DOHH2 (cell line): Measurements from ENCODE around the gene SSBP2.

Experiments
- H3F3A ChIP-seq: fragments of 200-600 bp; sonication (generic), shearing (Covaris generic); 2 replicates; pipeline ENCODE4 v1.6.0; 2016; ENCODE audit warnings: antibody characterized with exemption, mild to moderate bottlenecking; ENCODE audit not compliant: control insufficient read depth, insufficient read depth
- H3K27ac ChIP-seq: fragments of 200-600 bp; sonication (generic); 2 replicates; pipeline ENCODE4 v1.5.1; 2014; ENCODE audit warnings: low read depth, mild to moderate bottlenecking, low read length, moderate library complexity
- H3K27me3 ChIP-seq: fragments of 200-600 bp; sonication (generic); 2 replicates; pipeline ENCODE4 v1.6.1; 2014; ENCODE audit warnings: mild to moderate bottlenecking, low read length, mixed read lengths; ENCODE audit not compliant: control insufficient read depth
- H3K36me3 ChIP-seq: fragments of 200-600 bp; sonication (generic); 2 replicates; pipeline ENCODE4 v1.6.1; 2014; ENCODE audit warnings: mild to moderate bottlenecking, low read length, moderate library complexity, mixed read lengths; ENCODE audit not compliant: control insufficient read depth
- H3K4me1 ChIP-seq: fragments of 200-600 bp; sonication (generic); 2 replicates; pipeline ENCODE4 v1.6.1; 2014; ENCODE audit warnings: mild to moderate bottlenecking, low read length, mixed read lengths; ENCODE audit not compliant: control insufficient read depth
- H3K4me2 ChIP-seq: fragments of 200-600 bp; sonication (generic); 2 replicates; pipeline ENCODE4 v1.6.0; 2014; ENCODE audit warnings: mild to moderate bottlenecking, low read length, moderate library complexity
- H3K4me3 ChIP-seq: fragments of 200-600 bp; sonication (generic); 2 replicates; pipeline ENCODE4 v1.5.1; 2014; ENCODE audit warnings: mild to moderate bottlenecking, low read length, mixed read lengths
- H3K79me2 ChIP-seq: fragments of 200-600 bp; sonication (generic); 2 replicates; pipeline ENCODE4 v1.6.1; 2014; ENCODE audit warnings: mild to moderate bottlenecking, low read length, mixed read lengths; ENCODE audit not compliant: control insufficient read depth
- H3K9me2 ChIP-seq: fragments of 200-600 bp; sonication (generic); replicated peaks from 2 replicates; pipeline ENCODE4 v1.6.1; 2014; ENCODE audit warnings: mild to moderate bottlenecking, low read length, mixed read lengths; ENCODE audit not compliant: control insufficient read depth
- H3K9me3 ChIP-seq: fragments of 200-600 bp; sonication (generic); 2 replicates; pipeline ENCODE4 v1.6.1; 2014; ENCODE audit warnings: antibody characterized with exemption, low read length, mixed read lengths; ENCODE audit not compliant: control insufficient read depth, insufficient read depth
- H4K20me1 ChIP-seq: fragments of 200-600 bp; sonication (generic); 2 replicates; pipeline ENCODE4 v1.6.0; 2014; ENCODE audit warnings: low read depth, mild to moderate bottlenecking, antibody characterized with exemption, low read length, moderate library complexity; ENCODE audit not compliant: control insufficient read depth, insufficient read depth
- EZH2phosphoT487 ChIP-seq: fragments of 200-600 bp; sonication (generic); IDR thresholded peaks from 2 replicates; pipeline ENCODE4 v1.6.1; 2017; ENCODE audit warnings: borderline replicate concordance, mild to moderate bottlenecking, antibody characterized with exemption, low read length, moderate library complexity, mixed read lengths
- TF ChIP-seq, protein P1 (sequence below): fragments of 200-600 bp; sonication (generic); IDR thresholded peaks from one replicate; pipeline ENCODE4 v1.5.1; 2014; ENCODE audit warnings: antibody characterized with exemption, mild to moderate bottlenecking, low read depth, low read length; ENCODE audit not compliant: poor library complexity, severe bottlenecking

Gene SSBP2

DNA sequence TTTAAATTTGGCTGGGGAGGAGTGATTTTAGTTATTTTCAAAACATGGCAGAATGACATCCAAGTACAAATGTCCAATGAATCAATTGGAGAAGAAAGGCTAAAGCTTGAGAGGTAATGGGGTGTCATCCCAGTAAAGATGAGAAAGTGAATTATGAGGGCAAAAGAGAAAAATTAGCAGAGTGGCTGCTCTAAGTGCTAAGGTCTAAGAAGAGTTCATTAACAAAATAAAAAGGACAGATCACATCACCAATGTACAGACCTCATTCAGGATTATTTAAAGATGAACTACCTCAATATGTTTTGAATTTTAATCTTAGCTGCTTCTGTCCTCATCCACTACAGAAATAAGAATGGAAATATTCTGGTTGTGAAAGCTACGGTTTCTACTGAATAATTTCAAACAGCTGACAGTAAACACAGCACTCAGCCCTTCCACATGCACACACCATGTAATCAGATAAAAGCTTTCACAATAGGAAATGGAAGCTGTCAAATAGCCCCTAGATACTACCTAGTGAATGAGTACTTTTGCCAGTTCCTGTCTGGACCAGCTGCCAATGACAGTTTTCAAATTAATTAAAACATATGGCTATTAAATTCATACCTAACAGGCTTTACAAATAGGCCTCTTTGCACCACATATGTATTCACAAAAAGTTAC is 171.5 kb downstream of the SSBP2 start:
- no peaks in the 10 kb centered on the region for H4K20me1 ChIP-seq
- peaks cover 27% of the 10 kb centered on the region for H3K36me3 ChIP-seq
- H3K9me2 ChIP-seq: no peaks in the 10 kb centered on the region
- peaks cover 5% of the 10 kb centered on the region for H3K79me2 ChIP-seq
- no peaks in the 10 kb centered on the region for H3K9me3 ChIP-seq
- no peak for TF ChIP-seq EZH2phosphoT487
- TF ChIP-seq, protein P1, sequence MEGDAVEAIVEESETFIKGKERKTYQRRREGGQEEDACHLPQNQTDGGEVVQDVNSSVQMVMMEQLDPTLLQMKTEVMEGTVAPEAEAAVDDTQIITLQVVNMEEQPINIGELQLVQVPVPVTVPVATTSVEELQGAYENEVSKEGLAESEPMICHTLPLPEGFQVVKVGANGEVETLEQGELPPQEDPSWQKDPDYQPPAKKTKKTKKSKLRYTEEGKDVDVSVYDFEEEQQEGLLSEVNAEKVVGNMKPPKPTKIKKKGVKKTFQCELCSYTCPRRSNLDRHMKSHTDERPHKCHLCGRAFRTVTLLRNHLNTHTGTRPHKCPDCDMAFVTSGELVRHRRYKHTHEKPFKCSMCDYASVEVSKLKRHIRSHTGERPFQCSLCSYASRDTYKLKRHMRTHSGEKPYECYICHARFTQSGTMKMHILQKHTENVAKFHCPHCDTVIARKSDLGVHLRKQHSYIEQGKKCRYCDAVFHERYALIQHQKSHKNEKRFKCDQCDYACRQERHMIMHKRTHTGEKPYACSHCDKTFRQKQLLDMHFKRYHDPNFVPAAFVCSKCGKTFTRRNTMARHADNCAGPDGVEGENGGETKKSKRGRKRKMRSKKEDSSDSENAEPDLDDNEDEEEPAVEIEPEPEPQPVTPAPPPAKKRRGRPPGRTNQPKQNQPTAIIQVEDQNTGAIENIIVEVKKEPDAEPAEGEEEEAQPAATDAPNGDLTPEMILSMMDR: no peak
- no peak overlapping the region for H3K27ac ChIP-seq
- H3K4me3 ChIP-seq: no peak overlapping the region
- no peaks in the 10 kb centered on the region for H3K4me1 ChIP-seq
- peaks cover 2% of the 10 kb centered on the region; the same call in 1 of the 2 replicates for H3F3A ChIP-seq
- no peak overlapping the region for H3K4me2 ChIP-seq
- no peaks in the 10 kb centered on the region for H3K27me3 ChIP-seq

DNA sequence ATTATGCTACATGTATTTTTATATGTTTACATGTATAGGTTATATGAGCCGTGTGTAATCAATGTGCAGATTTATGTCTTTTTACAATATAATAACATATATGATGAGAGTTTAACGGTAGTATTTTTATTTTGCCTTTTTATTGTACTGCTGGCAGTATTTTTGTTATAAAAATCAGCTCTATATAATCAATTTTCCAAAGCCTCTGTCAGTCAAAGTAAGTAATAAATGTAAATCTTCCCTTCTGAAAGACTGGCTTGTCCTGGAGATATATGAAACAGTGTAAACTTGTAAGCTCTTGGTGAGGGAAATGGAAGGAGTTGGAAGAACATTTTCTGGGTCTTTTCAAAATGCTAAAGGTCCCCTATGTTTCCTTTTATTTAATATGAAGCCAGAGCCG is 173.8 kb downstream of the SSBP2 start:
- Histone ChIP-seq H3K79me2 (peaks cover 3% of the 10 kb centered on the region), H3K27me3 (no peaks in the 10 kb centered on the region), H3K9me2 (no peaks in the 10 kb centered on the region), H3K36me3 (peaks cover 33% of the 10 kb centered on the region), H3K4me3 (no peak overlapping the region), H3F3A (peaks cover 2% of the 10 kb centered on the region; the same call in 1 of the 2 replicates), H4K20me1 (no peaks in the 10 kb centered on the region), H3K4me1 (no peaks in the 10 kb centered on the region), H3K9me3 (no peaks in the 10 kb centered on the region), H3K27ac (no peak overlapping the region), H3K4me2 (no peak overlapping the region)
- TF ChIP-seq EZH2phosphoT487: no peak
- TF ChIP-seq, protein P1: no peak

DNA sequence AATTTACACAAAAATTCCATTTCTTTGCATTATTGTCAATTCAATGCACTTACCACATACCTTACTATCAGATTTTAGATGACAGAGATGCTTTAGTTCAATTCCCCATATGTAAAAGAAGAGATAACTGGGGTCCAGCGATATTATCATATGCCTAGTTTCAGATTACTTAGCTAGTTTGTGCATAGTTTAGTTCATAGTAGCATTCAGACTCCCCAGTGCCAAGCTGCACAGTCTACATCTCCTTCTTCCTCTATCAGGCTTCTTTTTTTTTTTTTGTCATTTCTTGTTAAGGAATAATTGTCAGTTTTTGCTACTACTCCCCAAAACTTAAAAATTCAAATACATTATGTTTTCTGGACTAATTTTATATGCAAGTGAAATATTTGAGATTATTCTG is 175.0 kb downstream of the SSBP2 start:
- Histone ChIP-seq H3K9me3 (no peaks in the 10 kb centered on the region), H3K9me2 (no peaks in the 10 kb centered on the region), H4K20me1 (no peaks in the 10 kb centered on the region), H3K79me2 (peaks cover 3% of the 10 kb centered on the region), H3K4me3 (no peak overlapping the region), H3K36me3 (peaks cover 33% of the 10 kb centered on the region), H3K4me2 (no peak overlapping the region), H3K27ac (no peak overlapping the region), H3K27me3 (no peaks in the 10 kb centered on the region), H3K4me1 (no peaks in the 10 kb centered on the region), H3F3A (0 out of 2 replicates have a peak, but pooled peaks cover 2% of the 10 kb centered on the region)
- TF ChIP-seq EZH2phosphoT487: no peak

DNA sequence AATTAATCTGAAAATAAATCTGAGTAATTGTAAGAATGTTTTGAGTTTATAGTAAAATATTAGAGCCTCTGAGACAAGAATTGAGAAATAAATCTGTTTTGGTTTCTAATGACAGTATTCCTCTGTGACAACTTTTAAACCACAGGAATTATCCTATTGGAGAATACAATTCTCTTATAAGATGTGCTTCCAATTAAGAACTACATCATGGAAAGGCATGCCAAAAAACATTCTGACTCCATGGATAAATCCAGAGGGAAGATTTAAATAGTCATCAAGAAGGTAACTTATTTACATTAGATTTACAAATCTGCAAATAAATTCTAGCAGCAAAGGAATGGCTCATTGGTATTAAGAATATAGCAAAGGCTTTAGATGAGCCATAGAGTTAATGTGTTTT is 178.7 kb downstream of the SSBP2 start:
- no peak overlapping the region for H3K4me3 ChIP-seq
- H3K4me1 ChIP-seq: no peaks in the 10 kb centered on the region
- peaks cover 3% of the 10 kb centered on the region for H3K79me2 ChIP-seq
- no peak for TF ChIP-seq EZH2phosphoT487
- TF ChIP-seq, protein P1: no peak
- no peaks in the 10 kb centered on the region for H3F3A ChIP-seq
- H3K9me3 ChIP-seq: no peaks in the 10 kb centered on the region
- peaks cover 33% of the 10 kb centered on the region for H3K36me3 ChIP-seq
- H3K27me3 ChIP-seq: no peaks in the 10 kb centered on the region
- no peaks in the 10 kb centered on the region for H3K9me2 ChIP-seq
- no peaks in the 10 kb centered on the region for H4K20me1 ChIP-seq
- no peak overlapping the region for H3K4me2 ChIP-seq
- no peak overlapping the region for H3K27ac ChIP-seq
